HL-60 (cell line): ENCODE results near the gene CD300H.

Experiments
- DNase-seq, 2 experiments: peaks; one replicate each; pipeline ENCODE4 v3.0.0-alpha.2; 2010 to 2020; ENCODE audit warnings: low read depth in 1 of 2, low spot score in 1 of 2
- H3K27ac ChIP-seq: fragments of 250-450 bp; sonication (Bioruptor Pico); replicated peaks from 2 replicates; pipeline ENCODE4 v1.5.1; 2020; ENCODE audit warnings: mild to moderate bottlenecking, moderate library complexity
- H3K27me3 ChIP-seq: fragments of 250-450 bp; sonication (Bioruptor Pico); 2 replicates; pipeline ENCODE4 v1.5.1; 2021; ENCODE audit warnings: mild to moderate bottlenecking, moderate library complexity; ENCODE audit not compliant: insufficient read depth, poor library complexity, severe bottlenecking
- H3K4me3 ChIP-seq: replicated peaks from 2 replicates; pipeline ENCODE4 v1.5.1; 2011; ENCODE audit warnings: mild to moderate bottlenecking, control low read depth, low read length; ENCODE audit not compliant: insufficient read depth
- CTCF ChIP-seq: IDR thresholded peaks from one replicate; pipeline ENCODE4 v1.5.1; 2011; ENCODE audit warnings: low read length, control low read depth, inconsistent platforms; ENCODE audit not compliant: insufficient read depth
- GABPA ChIP-seq: IDR thresholded peaks from 2 replicates; pipeline ENCODE4 v1.6.1; 2012; ENCODE audit warnings: low read depth
- POLR2AphosphoS5 ChIP-seq: IDR thresholded peaks from 2 replicates; pipeline ENCODE4 v1.6.1; 2012; ENCODE audit warnings: low read depth
- REST ChIP-seq: IDR thresholded peaks from 2 replicates; pipeline ENCODE4 v1.6.1; 2012; ENCODE audit warnings: low read depth; ENCODE audit not compliant: insufficient replicate concordance
- SPI1 ChIP-seq: IDR thresholded peaks from 2 replicates; pipeline ENCODE4 v1.6.1; 2012; ENCODE audit warnings: low read depth, mild to moderate bottlenecking, borderline replicate concordance

CD300H gene

GRCh38 chr17:74531231-74531761 lies 36.0 kb downstream of the CD300H start, which contains the start of gene CD300LB:
TSS of gene CD300LB (minus strand) at chr17:74531475. CDS start at chr17:74531350, 125 bp downstream.
- TF ChIP-seq SPI1 (peak; percentile 91), POLR2AphosphoS5 (no peak)
- peak within 1 kb of the TSS; percentile 86 for H3K27ac ChIP-seq
- DNase-seq: peak; percentile 57 to 61
- H3K27me3 ChIP-seq: no peaks in the 10 kb centered on the region
- H3K4me3 ChIP-seq: peak within 1 kb of the TSS; percentile 67

GRCh38 chr17:74530831-74531150 lies 36.5 kb downstream of the CD300H start:
- Histone ChIP-seq H3K4me3 (no peak overlapping the region), H3K27me3 (no peaks in the 10 kb centered on the region), H3K27ac (peak overlapping the region; percentile 86)
- TF ChIP-seq REST (no peak), CTCF (no peak), SPI1 (no peak), GABPA (no peak), POLR2AphosphoS5 (no peak)
- DNase-seq: no peak

- peak overlapping the region; percentile 27 for H3K27ac ChIP-seq
- H3K4me3 ChIP-seq: no peak overlapping the region
- DNase-seq: no peak
- no peaks in the 10 kb centered on the region for H3K27me3 ChIP-seq
- TF ChIP-seq REST (no peak), CTCF (no peak), GABPA (no peak), POLR2AphosphoS5 (no peak), SPI1 (no peak)
Measured at GRCh38 chr17:74529243-74529642, 38.1 kb downstream of the CD300H start.

- peak; percentile 98 to 99 for DNase-seq
Measured at GRCh38 chr17:74528491-74529199, 38.7 kb downstream of the CD300H start.

More at GRCh38 chr17:74528491-74529199, 38.7 kb downstream of the CD300H start:
- no peaks in the 10 kb centered on the region for H3K27me3 ChIP-seq
- peak overlapping the region; percentile 31 for H3K27ac ChIP-seq
- no peak overlapping the region for H3K4me3 ChIP-seq
- TF ChIP-seq CTCF (no peak), REST (peak; percentile 13), GABPA (0 out of 2 replicates have a peak, but pooled peaks have one; percentile 29), SPI1 (peak; percentile 80), POLR2AphosphoS5 (peak; percentile 79)
